SK-N-DZ (cell line): ENCODE results near the gene GABARAP. TPM values are rescaled to one million over a fixed set of nuclear protein-coding genes. Genes with fewer than 3 reads are reported as not detected.

ENCODE experiments used
- DNase-seq: peaks from one replicate; pipeline ENCODE4 v3.0.0-alpha.2; 2015; ENCODE audit warnings: low spot score
- polyA plus RNA-seq, 2 experiments: library from polyadenylated mRNA; depleted of rRNA; stranded (reverse); fragments of >200 nt; gene quantifications; 2 replicates each; pipeline ENCODE4 v1.2.3, GENCODE V29; 2014

The GABARAP gene
- polyA plus RNA-seq (2014; cell fraction: cytosol; rRNA removed) = 211 and 240 TPM in 2 replicates
- 119 and 142 TPM in 2 replicates for polyA plus RNA-seq (2014; cell fraction: nucleus; rRNA removed)

DNA sequence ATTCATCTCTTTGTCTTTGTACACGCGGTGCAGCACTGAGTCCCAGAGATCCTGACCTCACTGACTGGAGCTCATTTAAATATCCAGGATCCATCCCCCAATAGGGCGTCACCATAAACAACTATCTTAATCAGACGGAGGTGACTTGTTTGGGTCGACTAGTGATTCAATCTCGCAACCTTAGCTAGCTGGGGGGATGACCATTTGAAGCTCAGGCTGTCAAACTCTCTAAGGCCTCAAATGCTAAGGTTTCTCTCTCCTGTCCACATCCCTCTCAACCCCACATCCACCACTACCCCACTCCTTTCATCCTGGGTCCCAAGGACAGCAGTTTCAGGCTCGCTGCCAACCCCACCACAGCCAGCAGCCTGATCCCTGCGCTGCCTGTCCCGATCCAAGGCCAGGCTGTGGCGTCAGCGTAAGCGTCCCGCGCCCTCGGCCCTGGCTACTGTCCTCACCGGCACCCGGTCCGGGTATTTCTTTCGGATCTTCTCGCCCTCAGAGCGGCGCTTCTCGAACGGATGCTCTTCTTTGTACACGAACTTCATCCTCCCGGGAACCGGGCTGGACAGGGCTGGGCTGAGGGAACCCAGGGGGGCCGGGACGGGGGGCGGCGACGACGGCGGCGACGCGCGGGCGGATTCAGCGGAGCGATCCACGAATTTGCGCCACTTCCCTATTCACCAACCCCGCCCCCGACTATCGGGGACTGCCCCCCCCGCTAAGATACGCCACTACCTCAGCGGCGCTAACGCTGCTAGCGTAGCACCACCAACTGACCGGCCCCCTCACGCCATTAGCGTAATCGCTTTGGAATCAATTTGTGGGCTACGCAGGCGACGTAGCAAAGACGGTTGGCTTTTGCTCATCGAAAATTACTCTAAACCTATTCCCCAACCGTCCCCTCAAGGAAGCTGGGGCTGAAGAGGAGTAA lies at the start of gene GABARAP:
TSS of gene GABARAP (minus strand) at position 667 of the 934 bp plus-strand sequence. CDS start at position 548, 119 bp downstream.
- peak; percentile 91 for DNase-seq

DNA sequence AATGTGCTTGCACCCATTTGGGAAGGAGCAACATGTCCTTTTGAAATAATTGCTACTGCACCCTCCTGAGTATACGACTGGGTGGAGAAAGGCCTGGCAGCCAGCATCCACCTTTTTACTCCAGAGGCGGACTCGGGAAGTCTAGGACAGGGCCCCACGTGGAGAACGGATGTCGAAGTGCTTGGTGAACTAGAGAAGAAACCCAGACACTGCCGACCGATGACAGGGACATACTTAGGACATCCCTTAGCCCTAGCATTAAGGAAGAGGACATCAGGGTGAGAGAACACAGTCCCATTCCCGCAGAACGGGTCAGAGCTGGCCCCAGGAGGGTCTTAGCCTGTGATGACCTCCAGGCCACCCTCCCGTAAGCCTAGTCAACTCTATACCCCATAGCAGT lies 48.4 kb upstream of the GABARAP start:
- DNase-seq = no peak

GRCh38 chr17:7290166-7290565 lies 47.9 kb upstream of the GABARAP start:
- DNase-seq = no peak

- no peak for DNase-seq
Observed at GRCh38 chr17:7289256-7290032, 47.2 kb upstream of the GABARAP start.

DNA sequence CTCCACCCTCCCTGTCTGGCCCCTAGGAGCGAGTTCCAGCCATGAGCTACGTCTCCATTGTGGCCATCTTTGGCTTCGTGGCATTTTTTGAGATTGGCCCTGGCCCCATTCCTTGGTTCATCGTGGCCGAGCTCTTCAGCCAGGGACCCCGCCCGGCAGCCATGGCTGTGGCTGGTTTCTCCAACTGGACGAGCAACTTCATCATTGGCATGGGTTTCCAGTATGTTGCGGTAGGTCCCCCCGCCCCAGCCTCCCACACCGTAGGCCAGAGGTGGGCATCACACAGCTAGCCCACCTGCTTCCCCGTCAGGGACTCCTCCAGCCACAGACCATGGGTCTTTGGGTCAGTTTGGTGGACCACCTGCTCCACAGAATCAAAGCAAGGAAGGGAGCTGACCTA lies 43.4 kb upstream of the GABARAP start:
- no peak for DNase-seq

DNA sequence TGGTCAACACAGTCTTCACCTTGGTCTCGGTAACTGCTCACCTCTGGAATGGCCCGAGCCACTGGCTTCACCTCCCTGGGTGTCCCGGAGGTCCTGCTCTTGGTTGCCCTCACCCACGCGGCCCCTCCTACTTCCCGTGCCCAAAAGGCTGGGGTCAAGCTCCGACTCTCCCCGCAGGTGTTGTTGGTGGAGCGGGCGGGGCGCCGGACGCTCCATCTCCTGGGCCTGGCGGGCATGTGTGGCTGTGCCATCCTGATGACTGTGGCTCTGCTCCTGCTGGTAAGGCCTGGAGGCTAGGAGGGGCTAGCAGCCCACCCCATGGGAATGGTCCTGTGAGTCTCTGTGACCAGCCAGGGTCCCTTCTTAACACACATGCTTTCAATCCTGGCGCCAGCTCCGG lies 42.7 kb upstream of the GABARAP start:
- no peak for DNase-seq

DNA sequence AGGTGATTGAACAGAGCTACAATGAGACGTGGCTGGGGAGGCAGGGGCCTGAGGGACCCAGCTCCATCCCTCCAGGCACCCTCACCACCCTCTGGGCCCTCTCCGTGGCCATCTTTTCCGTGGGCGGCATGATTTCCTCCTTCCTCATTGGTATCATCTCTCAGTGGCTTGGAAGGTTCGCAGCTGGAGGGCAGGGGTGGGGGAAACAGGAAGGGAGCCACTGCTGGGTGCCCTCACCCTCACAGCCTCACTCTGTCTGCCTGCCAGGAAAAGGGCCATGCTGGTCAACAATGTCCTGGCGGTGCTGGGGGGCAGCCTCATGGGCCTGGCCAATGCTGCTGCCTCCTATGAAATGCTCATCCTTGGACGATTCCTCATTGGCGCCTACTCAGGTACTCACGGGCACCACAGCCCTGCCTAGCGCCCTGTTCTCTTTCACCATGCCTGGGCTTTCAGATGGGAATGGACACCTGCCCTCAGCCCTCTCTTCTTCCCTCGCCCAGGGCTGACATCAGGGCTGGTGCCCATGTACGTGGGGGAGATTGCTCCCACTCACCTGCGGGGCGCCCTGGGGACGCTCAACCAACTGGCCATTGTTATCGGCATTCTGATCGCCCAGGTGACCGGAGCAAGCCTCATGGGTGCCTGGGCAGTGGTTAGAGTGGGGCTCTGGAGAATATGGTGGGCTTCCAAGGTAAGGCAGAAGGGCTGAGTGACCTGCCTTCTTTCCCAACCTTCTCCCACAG lies 41.4 kb upstream of the GABARAP start:
- DNase-seq = no peak

DNA sequence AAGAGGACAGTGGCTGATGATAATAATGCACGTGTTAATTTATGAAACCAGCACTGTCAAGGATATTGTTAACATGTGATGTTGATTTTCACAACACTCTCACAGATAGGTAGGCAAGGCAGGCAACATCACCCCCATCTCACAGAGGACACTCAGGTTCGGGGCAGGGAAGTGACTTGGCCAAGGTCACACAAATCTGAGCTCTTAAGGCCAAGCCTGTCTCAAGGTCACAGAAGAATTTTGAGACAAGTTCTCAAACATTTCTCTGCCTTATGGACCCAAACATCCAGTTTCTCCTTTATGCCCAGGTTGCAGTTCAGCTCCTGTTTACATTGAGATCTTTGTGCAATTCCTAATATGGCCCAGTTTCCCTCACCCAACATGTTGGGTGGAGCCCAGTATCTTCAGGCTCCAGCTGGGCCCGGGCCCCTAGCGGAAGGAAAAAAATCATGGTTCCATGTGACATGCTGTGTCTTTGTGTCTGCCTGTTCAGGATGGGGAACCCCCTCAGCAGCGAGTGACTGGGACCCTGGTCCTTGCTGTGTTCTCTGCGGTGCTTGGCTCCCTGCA lies 40.6 kb upstream of the GABARAP start:
- DNase-seq = no peak

DNA sequence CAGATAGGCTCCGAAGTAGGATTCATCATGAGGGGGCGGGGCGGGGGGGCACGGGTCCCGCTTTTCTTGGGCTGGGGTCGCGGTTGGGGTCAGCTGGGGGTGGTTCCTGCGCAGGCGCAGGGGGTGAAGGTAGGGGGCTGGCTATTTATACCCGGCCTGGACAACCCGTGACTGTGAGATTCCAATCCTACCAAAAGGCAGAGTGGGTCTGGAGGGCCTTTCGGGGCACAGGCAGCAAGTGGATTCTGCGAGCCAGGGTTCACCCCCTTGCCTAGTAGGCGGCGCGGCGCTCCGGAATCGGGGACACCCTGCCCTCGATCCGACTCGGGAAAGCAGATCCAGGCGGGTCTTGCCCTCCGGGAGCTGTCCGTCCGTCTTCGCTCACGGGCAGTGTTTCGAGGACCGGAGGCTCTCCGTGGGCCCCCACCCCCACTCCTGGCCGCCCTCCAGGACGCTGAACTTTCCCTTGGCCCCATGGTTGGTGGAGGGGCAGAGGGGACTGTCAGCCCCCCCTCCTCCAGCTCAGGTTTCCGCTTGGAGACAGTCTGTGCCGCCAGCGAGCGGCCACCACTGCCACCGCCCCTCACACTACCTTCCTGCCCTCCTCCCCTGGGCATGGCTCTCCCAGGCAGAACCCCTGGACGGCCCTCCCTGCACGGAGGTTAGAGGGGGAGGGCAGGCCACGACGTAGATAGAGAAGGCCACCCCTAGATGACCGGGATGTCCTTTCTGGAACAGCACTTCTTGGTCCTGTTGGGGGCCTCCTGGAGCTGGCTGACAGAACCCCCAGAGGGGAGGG lies 39.9 kb upstream of the GABARAP start:
- no peak for DNase-seq

GRCh38 chr17:7281074-7281952 lies 39.1 kb upstream of the GABARAP start, which contains the start of gene SLC2A4:
Gene SLC2A4 (plus strand): TSS chr17:7281718. CDS start chr17:7281935, 217 bp downstream.
- peak; percentile 98 for DNase-seq

DNA sequence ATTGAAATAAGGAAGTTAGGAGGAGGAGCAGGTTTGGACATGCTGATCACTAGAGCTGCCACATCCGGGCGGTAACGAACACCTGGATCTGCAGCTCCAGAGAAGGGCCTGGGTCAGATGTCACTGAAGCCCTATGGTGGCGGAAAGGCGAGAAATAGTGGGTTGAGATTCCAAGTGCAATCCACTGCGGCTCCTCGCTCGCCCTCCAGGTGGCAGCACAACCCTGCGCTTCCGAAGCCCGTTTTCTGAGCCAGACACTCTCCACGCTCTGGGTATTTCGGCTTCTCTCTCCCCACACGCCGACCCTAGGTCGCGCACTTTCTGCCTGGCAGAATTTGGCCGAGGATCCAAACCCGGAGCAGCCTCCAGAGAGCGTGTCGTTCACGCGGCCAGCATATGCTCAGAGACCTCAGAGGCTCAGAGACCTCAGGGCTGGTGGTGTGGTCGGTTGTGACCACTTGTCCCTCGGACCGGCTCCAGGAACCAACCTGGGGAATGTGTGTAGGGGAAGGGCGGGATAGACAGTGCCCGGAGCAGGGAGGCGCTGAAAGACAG lies 38.3 kb upstream of the GABARAP start:
- peak; percentile 88 for DNase-seq

- DNase-seq = no peak
Observed at GRCh38 chr17:7279448-7279847, 37.2 kb upstream of the GABARAP start.

DNA sequence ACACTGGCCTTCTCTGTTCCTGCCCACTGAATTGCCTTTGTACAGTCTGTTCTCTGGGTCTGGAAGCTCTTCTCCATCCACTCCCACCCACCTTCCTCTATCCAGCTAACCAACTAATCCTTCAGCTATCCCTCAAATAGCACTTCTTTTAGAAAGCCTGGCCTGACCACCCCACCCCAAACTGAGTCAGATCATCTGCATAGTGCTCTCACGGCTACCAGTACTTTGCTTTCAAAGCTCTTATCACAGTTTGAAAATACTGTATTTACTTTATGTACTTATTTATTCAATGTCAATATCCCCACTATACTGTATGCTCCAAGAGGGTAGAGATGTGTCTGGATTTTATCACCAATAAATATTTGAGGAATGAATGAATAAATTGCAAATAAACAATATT lies 24.5 kb upstream of the GABARAP start:
- DNase-seq = no peak

- DNase-seq = no peak
Observed at GRCh38 chr17:7263801-7264078, 21.5 kb upstream of the GABARAP start.

GRCh38 chr17:7262935-7263800 lies 20.9 kb upstream of the GABARAP start:
- DNase-seq = no peak

GRCh38 chr17:7262192-7262934 lies 20.1 kb upstream of the GABARAP start, which contains the start of gene CLDN7:
Gene CLDN7 (minus strand): TSS chr17:7262478. CDS start chr17:7262043, 435 bp downstream.
- no peak for DNase-seq
